GM19099 (cell line): ENCODE data around the gene TMEM163.

Experiments
- POLR2A ChIP-seq: IDR thresholded peaks from 3 replicates; pipeline ENCODE4 v1.6.1; 2011; ENCODE audit warnings: low read depth; ENCODE audit not compliant: insufficient read length; ENCODE audit errors: extremely low read depth

Gene TMEM163

DNA sequence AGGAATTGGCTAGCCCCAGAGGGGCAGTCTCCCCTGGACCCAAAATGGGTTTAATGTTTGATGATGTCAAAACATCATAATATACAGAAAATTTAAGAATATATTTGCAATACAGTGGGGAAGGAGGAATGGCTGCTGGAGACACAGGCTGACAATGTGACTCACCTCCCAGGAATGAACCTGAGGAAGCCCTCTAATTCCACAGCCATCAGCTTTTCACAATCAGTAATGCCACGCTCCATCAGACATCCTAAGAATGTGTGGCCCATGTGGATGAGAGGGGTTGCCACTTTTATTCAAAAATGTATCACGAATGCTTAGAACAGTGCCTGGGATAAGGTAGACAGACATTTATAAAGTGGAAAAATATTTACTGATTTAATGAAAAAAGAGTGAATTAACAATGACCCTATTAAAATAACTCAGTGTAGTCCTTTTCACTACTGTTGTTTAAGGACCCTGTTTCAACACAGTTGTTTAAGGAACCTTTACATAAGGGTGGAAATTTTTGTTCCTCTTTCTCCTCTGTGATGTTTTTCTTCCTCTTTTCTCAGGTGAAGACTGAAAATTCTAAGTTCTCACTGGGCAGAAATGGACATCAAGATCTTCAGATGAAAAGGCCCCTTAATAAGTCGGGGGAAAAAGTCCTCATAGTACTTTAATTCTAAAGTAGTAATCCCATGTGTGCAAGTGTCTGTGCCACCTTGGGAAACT, 17.5 kb upstream of the TMEM163 start:
- TF ChIP-seq POLR2A = no peak

DNA sequence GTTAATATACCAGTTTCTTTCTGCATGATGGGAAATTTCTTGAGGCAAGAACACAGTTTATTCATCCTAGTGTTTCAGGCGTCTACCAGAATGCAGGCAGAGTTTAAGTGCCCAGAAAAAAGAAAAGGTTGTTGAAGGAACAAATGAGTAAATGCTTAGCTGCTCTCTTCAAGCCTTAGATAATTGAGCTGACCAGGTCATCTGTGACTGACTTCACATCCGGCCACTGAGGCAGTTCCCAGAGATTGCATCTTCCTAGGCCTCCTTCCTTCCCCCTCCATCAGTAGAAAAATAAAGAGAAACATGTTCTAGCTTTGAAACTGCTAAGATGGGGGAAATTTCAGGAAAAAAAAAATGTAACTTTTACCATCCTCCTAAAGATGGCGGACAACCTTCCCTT, 9.4 kb upstream of the TMEM163 start:
- no peak for TF ChIP-seq POLR2A

- no peak for TF ChIP-seq POLR2A
These were observed 8.6 kb upstream of the TMEM163 start for GRCh38 chr2:134727385-134727784.

DNA sequence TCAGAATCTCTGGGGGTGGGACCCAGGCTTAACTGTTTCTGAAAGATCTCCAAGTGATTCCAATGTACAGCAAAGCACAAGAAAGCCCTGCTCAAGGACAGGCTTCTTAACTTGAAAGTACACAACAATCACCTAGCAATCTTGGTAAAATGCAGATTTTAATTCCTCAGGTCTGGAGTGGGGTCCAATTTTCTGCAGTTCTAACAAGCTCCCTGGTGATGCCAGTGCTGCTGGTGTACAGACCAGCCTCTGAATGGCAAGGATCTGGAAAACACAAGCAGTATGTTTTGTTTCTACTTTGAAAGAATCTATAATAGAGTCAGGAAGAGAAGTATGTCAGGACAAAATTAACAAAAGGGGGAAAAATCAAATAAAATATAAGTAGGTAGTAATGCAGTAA, 7.8 kb upstream of the TMEM163 start:
- TF ChIP-seq POLR2A = no peak

DNA sequence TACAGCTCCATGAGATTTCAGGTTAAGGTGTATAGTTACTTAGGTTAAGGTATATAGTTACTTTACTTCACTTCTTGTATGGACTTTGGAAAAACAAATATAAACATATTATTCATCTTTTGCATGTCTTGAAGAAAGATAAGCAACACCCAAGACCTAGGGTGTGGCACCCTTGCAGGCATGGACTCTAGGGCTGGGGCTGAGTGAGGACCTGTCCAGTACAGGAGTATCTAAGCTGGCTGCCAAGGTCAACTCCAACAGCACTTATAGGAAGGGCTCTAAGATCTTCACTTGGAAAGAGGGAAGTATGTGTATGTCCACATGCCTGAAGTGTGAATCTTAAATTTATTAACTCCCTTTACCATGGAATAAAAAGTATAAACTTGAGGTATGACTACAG, 7.1 kb upstream of the TMEM163 start:
- no peak for TF ChIP-seq POLR2A

DNA sequence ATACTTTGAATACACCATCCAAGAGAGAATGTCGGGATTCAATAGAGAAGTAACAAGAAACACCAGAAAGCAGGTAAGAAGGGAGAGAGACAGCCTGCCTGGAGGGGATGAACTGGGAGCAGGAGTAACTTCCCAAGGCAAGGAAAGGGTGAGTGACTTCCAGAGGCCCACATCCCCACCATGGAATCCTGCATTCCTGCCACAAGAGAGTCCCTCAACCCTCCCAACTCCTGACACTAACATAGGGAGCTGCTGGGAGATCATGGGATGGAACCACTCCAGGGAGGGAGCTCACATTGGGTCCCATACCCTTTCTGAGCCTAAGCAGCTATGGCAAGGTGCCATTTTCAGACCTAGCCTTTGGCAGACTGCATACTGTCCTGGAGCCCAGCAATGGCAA, 5.5 kb upstream of the TMEM163 start:
- TF ChIP-seq POLR2A = no peak

DNA sequence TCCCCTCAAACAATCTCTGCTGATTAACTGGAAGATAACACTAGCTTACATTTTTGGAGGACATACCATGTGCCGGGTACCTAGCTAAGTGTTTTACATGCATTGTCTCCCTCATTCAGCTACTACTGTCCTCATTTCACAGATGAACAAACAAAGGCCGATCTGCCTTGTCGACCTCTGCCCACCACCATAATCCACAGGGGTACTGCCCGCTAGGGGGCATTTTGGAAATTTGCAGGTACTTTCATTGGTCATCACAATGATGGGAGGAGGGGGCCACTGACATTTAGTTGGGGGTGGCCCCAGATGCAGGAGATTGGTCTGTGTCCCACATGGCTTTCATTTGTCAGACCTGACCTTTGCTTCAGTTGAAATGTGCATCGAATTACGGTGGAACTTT, 3.9 kb upstream of the TMEM163 start:
- no peak for TF ChIP-seq POLR2A

GRCh38 chr2:134721596-134721995, 2.8 kb upstream of the TMEM163 start:
- TF ChIP-seq POLR2A = no peak

- no peak for TF ChIP-seq POLR2A
These were observed 580 bp downstream of the TMEM163 start for GRCh38 chr2:134718023-134718816.

DNA sequence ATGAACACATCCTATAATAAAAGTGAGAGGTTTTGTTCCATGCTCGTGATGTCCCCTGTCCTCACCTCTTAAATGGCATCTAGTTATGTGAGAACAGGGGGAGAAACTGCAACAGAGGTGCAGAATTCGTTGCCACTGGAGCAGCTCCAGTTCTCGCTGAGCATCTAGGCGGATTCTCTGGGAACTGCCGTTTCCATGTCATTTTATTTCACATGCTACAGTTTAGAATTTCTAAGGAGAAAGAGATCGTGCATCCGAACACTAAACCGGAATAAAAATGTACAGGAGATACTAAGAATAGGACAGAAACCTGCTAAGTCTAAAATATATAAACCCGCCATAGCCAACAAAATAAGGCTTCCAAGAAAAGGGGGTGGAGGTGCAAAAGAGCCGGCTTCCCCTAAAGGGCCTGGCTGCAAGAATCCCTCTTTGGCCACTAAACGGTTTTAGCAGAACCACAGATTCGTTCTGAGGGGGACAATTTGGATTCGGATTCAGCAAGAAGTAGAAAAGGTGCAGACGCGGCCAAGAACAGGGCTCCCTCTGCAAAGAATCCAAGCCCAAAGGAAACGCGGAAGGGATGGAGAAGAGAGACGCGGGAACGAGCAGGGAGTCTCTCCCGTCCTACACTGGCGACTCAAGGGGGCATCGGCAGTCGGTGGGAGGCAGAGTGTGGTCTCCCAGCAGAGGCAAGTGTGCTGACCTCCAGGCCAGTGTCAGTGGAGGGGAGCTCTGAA, 1.3 kb downstream of the TMEM163 start:
- no peak for TF ChIP-seq POLR2A

- TF ChIP-seq POLR2A = no peak
These were observed 2.0 kb downstream of the TMEM163 start for GRCh38 chr2:134716721-134717243.

- no peak for TF ChIP-seq POLR2A
These were observed 2.7 kb downstream of the TMEM163 start for GRCh38 chr2:134715932-134716643.

GRCh38 chr2:134714228-134714627, 4.6 kb downstream of the TMEM163 start:
- no peak for TF ChIP-seq POLR2A

- no peak for TF ChIP-seq POLR2A
These were observed 5.2 kb downstream of the TMEM163 start for GRCh38 chr2:134713606-134714005.

GRCh38 chr2:134713176-134713575, 5.6 kb downstream of the TMEM163 start:
- TF ChIP-seq POLR2A = no peak
